ENCODE measurements around the gene APOH. TPM values are rescaled to one million over a fixed set of nuclear protein-coding genes. Genes with fewer than 3 reads are reported as not detected.

APOH gene
- total RNA-seq, 2 experiments from 2014 or later: not detected

DNA sequence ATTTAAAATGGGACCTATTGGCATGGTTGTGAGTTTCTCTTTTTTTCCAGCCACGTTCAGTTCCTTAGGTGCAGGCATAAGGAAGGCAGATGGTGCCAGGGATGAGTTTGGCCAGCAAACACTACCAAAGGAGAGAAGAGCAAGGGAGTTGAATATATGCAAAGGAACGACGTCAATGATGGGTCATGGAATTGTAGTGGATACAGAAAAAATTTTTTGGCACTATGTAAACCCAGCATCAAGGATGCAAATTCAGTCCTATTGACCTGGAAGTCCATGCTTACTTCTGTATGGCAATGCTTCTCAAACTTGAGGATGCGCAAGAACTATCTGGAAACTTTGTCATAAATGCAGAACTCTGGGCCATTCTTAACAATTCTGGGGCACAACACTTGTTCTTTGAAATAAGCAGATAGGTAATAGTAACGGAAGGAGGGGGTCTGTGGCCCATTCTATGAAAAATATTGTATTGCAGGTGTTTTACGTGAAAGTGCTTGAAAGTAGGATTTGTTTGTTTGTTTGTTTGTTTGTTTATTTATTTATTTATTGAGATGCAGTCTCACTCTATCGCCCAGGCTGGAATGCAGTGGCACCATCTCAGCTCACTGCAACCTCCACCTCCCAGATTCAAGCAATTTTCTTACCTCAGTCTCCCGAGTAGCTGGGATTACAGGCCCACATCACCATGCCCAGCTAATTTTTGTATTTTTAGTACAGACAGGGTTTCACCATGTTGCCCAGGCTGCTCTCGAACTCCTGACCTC lies 18.0 kb downstream of the APOH start:
- CTCF ChIA-PET: interaction anchor here (0.6 to 2.5 kb wide), 5 partner anchors 10 to 368 kb away, joined by 3 to 17 read pairs (median 5); no protein-coding TSS in a partner anchor
- Mint-ChIP-seq H3K27me3 (ENCODE audit: low read depth) (no peaks in the 10 kb centered on the region), H3K9me3 (no peaks in the 10 kb centered on the region), H3K4me3 (no peak overlapping the region), H3K4me1 (ENCODE audit: low read depth) (no peaks in the 10 kb centered on the region), H3K36me3 (ENCODE audit: low read depth) (no peaks in the 10 kb centered on the region), H3K27ac (no peak overlapping the region)
- intact Hi-C loops (cut with micrococcal nuclease): no loop called here
- DNase-seq: no peak

DNA sequence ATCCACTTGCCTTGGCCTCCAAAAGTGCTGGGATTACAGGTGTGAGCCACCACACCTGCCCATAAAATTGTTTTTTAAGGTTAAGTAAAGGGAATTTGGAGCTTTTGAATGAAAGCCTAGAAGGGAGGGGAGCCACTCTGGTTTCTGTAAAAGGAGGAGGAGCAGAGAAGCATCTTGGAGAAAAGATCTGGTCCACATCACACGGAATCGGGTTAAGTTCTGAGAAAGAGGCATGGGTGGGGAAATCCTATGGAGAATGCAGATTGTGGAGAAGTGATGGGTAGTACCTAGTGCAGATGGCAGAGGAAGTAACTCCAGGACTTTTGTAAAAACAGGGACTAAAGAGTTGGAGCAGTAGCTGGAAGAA lies 19.0 kb downstream of the APOH start:
- Mint-ChIP-seq H3K36me3 (ENCODE audit: low read depth) (no peaks in the 10 kb centered on the region), H3K4me3 (no peak overlapping the region), H3K27me3 (ENCODE audit: low read depth) (no peaks in the 10 kb centered on the region), H3K4me1 (ENCODE audit: low read depth) (no peaks in the 10 kb centered on the region), H3K27ac (no peak overlapping the region), H3K9me3 (no peaks in the 10 kb centered on the region)
- no peak for DNase-seq
- intact Hi-C loops (cut with micrococcal nuclease): no loop called here
- CTCF ChIA-PET: interaction anchor here (0.8 to 1.2 kb wide), 3 partner anchors 9 to 369 kb away, joined by 3 to 5 read pairs (median 5); no protein-coding TSS in a partner anchor

DNA sequence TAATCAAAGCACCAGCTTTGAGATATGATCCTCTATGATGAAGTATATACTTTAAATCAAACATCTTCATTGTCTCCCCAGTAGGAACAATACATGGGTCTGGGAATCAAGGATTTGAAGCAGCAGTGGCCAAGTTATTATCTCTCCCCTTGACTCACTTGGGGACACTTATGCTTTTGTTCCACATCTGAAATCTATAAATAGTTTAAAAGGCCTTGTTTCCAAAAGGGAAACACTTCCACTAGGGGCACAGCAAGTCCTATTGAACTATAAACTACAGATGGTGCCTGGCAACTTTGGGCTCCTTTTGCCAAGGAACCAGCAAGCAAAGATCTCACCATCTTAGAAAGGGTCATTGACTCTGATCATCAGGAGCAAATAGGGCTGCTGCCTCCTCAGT lies 21.3 kb downstream of the APOH start:
- intact Hi-C loops (cut with micrococcal nuclease): no loop called here
- no peak for DNase-seq
- H3K4me3 Mint-ChIP-seq: no peak overlapping the region
- H3K4me1 Mint-ChIP-seq (ENCODE audit: low read depth): no peaks in the 10 kb centered on the region
- H3K27me3 Mint-ChIP-seq (ENCODE audit: low read depth): no peaks in the 10 kb centered on the region
- H3K27ac Mint-ChIP-seq: no peak overlapping the region
- H3K9me3 Mint-ChIP-seq: no peaks in the 10 kb centered on the region
- H3K36me3 Mint-ChIP-seq (ENCODE audit: low read depth): no peaks in the 10 kb centered on the region
- CTCF ChIA-PET: no interaction called here

DNA sequence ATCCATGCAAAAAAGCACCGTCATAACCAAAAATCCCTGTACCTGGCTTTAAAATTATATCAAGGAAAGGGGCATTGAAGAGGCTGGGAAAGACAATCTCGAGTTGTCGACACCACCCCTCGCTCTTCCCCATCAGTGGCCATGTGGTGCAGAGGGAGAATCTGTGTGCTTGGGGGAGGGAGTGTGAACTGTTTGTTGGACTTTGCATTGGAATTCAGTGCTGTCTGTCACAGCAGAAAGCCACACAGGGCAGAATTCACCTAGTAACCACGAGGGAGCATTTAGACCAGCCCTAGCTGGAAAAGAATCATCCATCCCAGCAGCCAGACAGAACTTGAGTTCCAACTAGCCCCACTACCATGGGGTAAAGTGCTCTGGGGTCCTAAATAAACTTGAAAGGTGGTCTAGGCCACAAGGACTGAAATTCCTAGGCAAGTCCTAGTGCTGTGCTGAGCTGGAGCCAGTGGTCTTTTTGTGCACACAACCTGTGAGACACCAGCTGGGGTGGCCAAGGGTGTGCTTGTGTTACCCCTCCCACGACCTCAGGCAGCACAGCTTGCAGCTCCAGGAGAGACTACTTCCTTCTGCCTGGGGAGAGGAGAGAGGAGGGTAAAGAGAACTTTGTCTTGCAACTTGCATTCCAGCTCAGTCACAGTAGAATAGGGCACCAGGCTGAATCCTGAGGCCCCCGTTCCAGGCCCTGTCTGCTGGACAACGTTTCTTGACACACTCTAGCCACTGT lies 25.8 kb downstream of the APOH start:
- no peak overlapping the region for H3K27ac Mint-ChIP-seq
- peaks cover 16% of the 10 kb centered on the region for H3K4me1 Mint-ChIP-seq (ENCODE audit: low read depth)
- H3K36me3 Mint-ChIP-seq (ENCODE audit: low read depth): no peaks in the 10 kb centered on the region
- no peaks in the 10 kb centered on the region for H3K27me3 Mint-ChIP-seq (ENCODE audit: low read depth)
- intact Hi-C loops (cut with micrococcal nuclease): loop anchor here (5.0 kb wide), 3 partner anchors 104 to 514 kb away; no protein-coding TSS in a partner anchor
- no peaks in the 10 kb centered on the region for H3K9me3 Mint-ChIP-seq
- no peak for DNase-seq
- no peak overlapping the region for H3K4me3 Mint-ChIP-seq
- CTCF ChIA-PET: interaction anchor here (1.1 to 4.0 kb wide), 3 partner anchors 9 to 363 kb away, joined by 3 to 17 read pairs (median 5); no protein-coding TSS in a partner anchor

DNA sequence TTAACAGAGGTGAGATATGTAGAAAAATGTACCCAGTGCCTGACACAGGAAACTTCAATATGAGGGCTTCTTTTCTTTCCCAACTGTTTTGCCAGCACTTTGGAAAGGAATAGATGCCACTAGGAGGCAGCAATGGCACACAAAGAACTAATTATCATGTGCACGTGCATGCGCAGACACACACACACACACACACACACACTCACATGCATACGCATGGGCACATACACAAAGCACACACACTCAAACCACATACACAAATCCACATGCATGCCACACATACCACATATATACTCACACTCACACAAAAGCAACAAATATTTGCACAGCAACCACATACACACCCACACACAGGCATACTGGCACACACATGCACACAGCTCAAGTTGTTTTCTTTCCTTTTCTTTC lies 28.5 kb downstream of the APOH start:
- intact Hi-C loops (cut with micrococcal nuclease): loop anchor here (1.0 to 5.0 kb wide), 9 partner anchors 46 to 706 kb away; no protein-coding TSS in a partner anchor
- DNase-seq: peak; percentile 76
- Mint-ChIP-seq H3K36me3 (ENCODE audit: low read depth) (no peaks in the 10 kb centered on the region), H3K4me1 (ENCODE audit: low read depth) (peaks cover 16% of the 10 kb centered on the region), H3K9me3 (no peaks in the 10 kb centered on the region), H3K4me3 (no peak overlapping the region), H3K27me3 (ENCODE audit: low read depth) (no peaks in the 10 kb centered on the region), H3K27ac (no peak overlapping the region)
- CTCF ChIA-PET: interaction anchor here (0.6 to 4.0 kb wide), 31 partner anchors 9 to 1733 kb away, joined by 3 to 17 read pairs (median 3); partner anchors contain the start of gene CEP112

DNA sequence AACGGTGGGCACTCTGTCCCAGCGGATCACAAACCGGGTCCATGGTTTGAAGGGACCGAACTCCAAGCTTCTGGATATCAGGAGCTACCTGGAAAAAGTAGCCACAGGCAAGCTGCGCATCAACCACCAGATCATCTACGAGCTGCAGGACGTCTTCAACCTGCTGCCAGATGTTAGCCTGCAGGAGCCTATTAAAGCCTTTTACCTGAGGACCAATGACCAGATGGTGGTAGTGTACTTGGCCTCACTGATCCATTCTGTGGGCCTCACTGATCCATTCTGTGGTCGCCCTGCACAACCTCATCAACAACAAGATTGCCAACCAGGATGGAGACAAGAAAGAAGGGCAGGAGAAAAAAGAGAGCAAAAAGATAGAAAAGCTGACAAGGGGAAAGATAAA lies 31.0 kb downstream of the APOH start:
- Mint-ChIP-seq H3K4me3 (no peak overlapping the region), H3K27me3 (ENCODE audit: low read depth) (no peaks in the 10 kb centered on the region), H3K36me3 (ENCODE audit: low read depth) (no peaks in the 10 kb centered on the region), H3K27ac (no peak overlapping the region), H3K4me1 (ENCODE audit: low read depth) (peaks cover 16% of the 10 kb centered on the region), H3K9me3 (no peaks in the 10 kb centered on the region)
- DNase-seq: no peak
- CTCF ChIA-PET: interaction anchor here (0.6 to 1.0 kb wide), 3 partner anchors 13 to 705 kb away, joined by 3 to 4 read pairs (median 3); no protein-coding TSS in a partner anchor
- intact Hi-C loops (cut with micrococcal nuclease): no loop called here

DNA sequence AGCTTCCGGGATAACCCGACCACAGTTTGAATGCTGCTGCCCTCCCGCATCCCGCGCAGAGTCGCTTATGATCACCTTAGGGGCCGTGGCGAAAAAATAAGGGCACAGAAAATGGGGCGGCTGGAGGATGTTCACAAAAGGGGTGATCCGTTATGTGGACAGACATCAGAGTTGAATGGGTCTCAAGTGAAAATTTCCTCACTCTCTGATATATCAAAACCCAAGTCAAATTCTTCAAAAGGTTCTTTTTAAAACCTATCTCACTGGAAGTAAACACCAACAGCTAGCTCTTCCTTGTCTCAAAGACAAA lies 36.9 kb downstream of the APOH start:
- CTCF ChIA-PET: interaction anchor here (2.0 kb wide), 1 partner anchor 8 kb away, joined by 9 read pairs; no protein-coding TSS in a partner anchor
- DNase-seq: no peak
- Mint-ChIP-seq H3K27me3 (ENCODE audit: low read depth) (no peaks in the 10 kb centered on the region), H3K27ac (peak overlapping the region; percentile 2), H3K36me3 (ENCODE audit: low read depth) (no peaks in the 10 kb centered on the region), H3K9me3 (no peaks in the 10 kb centered on the region), H3K4me3 (peak overlapping the region; percentile 73), H3K4me1 (ENCODE audit: low read depth) (peaks cover 14% of the 10 kb centered on the region)
- intact Hi-C loops (cut with micrococcal nuclease): no loop called here

DNA sequence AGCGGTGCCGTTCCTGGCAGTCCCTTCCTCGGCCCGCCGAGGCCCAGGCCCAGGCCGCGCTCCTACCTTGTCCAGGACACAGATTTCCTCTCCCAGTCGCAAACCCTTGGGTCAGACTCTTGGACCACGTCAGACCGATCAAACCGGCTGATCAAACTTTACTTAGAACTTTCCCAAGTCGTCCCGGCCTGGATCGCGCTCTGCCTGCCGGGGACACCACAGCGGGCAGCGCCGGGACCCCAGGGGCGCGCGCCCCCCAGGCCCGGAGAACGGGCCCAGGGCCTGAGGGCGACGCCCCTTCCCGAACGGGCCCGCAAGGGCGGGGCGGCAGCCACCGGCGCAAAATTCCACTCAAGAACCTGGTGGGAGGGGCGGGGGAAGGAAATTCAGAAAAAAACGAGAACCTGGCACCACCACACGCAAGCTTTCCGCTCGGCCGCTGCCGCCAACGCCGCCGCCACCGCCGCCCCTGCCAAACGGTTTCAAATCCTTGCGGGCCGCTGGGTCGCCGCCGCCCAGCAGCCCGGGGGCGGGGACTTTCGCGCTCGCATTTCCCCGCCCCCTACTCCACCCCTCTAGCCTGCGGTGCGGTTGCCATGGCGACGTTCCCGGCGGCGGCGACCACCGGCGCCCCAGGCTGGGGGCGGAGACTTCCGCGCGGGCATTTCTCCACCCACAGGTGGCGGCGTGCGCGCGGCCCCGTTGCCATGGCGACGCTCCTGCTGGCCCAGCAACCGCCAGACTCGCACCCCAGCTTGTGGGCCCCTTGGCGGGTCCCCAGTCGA lies 37.4 kb downstream of the APOH start, which contains the start of gene CEP112:
CEP112 (minus strand) TSS at position 541 of the 785 bp plus-strand sequence.
- CTCF ChIA-PET: interaction anchor here (1.9 to 2.0 kb wide), 2 partner anchors 9 to 10 kb away, joined by 8 to 9 read pairs; no protein-coding TSS in a partner anchor
- peak within 1 kb of the TSS; percentile 2 for H3K27ac Mint-ChIP-seq
- no peaks in the 10 kb centered on the region for H3K9me3 Mint-ChIP-seq
- intact Hi-C loops (cut with micrococcal nuclease): no loop called here
- H3K36me3 Mint-ChIP-seq (ENCODE audit: low read depth): no peaks in the 10 kb centered on the region
- H3K4me1 Mint-ChIP-seq (ENCODE audit: low read depth): peaks cover 14% of the 10 kb centered on the region
- peak; percentile 79 for DNase-seq
- H3K27me3 Mint-ChIP-seq (ENCODE audit: low read depth): no peaks in the 10 kb centered on the region
- H3K4me3 Mint-ChIP-seq: peak within 1 kb of the TSS; percentile 77

DNA sequence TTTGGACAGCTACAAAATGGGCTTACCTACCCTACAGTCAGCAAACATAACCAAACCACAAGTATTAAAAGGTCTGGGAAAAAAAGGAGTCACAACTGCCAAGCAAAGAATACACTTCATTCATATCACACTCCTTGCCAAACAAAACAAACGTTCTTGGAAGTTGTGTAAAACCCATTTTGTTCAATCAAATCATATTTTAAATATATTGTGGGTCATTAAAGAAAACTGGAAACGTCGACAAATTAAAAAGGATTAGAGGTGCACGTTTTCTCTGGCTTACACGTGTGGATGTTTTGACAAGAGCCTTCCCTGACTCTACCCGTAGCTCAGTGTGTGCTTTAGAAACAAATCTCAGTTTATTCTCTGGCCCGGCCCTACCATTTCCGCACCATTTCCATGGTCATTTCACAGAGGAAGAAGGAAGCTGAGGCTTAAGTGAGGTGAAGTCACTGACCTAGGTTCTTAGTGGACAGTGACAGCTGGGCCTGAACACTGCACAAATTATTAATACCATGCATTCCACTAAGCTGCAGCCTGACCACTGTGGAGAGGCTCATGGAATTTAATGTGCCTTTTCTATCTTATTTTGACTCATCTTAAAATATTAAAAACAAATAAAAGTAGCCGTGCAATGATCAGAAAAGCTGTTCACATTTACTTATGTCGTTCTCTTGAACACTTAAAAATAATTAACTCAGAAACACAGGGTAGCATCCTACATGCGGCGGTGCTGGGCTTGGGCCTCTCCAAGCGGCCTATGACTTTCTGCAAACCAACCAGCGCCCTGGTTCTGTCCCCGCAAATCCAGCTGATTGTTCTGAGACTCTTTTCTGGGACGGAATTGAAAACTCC lies 38.2 kb downstream of the APOH start:
- CTCF ChIA-PET: interaction anchor here (1.9 to 2.0 kb wide), 2 partner anchors 9 to 11 kb away, joined by 8 to 9 read pairs; no protein-coding TSS in a partner anchor
- intact Hi-C loops (cut with micrococcal nuclease): no loop called here

DNA sequence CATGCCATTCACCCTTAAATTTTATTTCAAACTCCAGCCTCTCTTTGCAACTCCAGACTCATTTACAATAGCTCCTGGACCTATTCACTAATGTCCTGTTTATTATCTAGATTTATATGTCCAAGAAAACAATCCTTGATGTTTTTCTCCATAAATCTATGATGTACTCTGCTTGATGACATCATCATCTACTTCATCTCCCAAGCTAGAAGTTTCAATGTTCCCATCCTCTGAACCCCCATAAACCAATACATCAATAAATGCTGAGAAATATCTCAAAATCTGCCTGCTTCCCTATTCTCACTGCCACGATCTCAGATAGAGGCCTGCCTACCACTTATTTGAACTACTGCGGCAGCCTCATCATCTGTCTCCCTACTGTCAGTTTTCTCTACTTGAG lies 41.5 kb downstream of the APOH start:
- DNase-seq: no peak
- Mint-ChIP-seq H3K4me3 (no peak overlapping the region), H3K27me3 (ENCODE audit: low read depth) (no peaks in the 10 kb centered on the region), H3K36me3 (ENCODE audit: low read depth) (no peaks in the 10 kb centered on the region), H3K9me3 (no peaks in the 10 kb centered on the region), H3K4me1 (ENCODE audit: low read depth) (peaks cover 13% of the 10 kb centered on the region), H3K27ac (no peak overlapping the region)
- CTCF ChIA-PET: interaction anchor here (0.7 to 1.2 kb wide), 2 partner anchors 12 to 14 kb away, joined by 3 to 6 read pairs; no protein-coding TSS in a partner anchor
- intact Hi-C loops (cut with micrococcal nuclease): no loop called here

More for the DNA sequence above, 38.2 kb downstream of the APOH start:
- Mint-ChIP-seq H3K4me1 (ENCODE audit: low read depth) (peaks cover 14% of the 10 kb centered on the region), H3K9me3 (no peaks in the 10 kb centered on the region), H3K27me3 (ENCODE audit: low read depth) (no peaks in the 10 kb centered on the region), H3K4me3 (peak overlapping the region; percentile 77), H3K36me3 (ENCODE audit: low read depth) (no peaks in the 10 kb centered on the region), H3K27ac (no peak overlapping the region)
- no peak for DNase-seq

DNA sequence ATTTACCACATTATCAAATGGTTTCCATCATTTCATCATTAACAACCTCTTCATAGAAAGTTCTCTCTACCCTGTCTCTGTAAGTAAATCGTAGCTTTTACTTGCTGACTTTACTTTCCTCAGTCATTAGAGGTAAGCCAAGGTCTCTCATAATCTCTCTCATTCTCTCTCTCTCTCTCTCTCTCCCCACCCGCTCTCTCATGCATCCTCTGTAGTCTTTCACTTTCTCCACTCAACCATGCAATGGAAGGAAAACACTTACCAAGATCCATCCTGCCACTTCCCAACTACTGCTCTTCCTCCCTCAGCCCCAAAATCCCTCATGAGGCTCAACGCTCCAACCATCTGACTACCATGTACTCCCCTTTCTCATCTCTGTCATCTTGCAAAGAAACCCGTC lies 43.4 kb downstream of the APOH start:
- peaks cover 2% of the 10 kb centered on the region for H3K4me1 Mint-ChIP-seq (ENCODE audit: low read depth)
- DNase-seq: no peak
- H3K36me3 Mint-ChIP-seq (ENCODE audit: low read depth): no peaks in the 10 kb centered on the region
- H3K27me3 Mint-ChIP-seq (ENCODE audit: low read depth): no peaks in the 10 kb centered on the region
- CTCF ChIA-PET: interaction anchor here (0.5 to 0.8 kb wide), 5 partner anchors 12 to 1254 kb away, joined by 3 read pairs; no protein-coding TSS in a partner anchor
- H3K27ac Mint-ChIP-seq: no peak overlapping the region
- intact Hi-C loops (cut with micrococcal nuclease): no loop called here
- H3K9me3 Mint-ChIP-seq: no peaks in the 10 kb centered on the region
- no peak overlapping the region for H3K4me3 Mint-ChIP-seq

Measured in activated naive CD4-positive, alpha-beta T cell treated with anti-CD3 and anti-CD28 coated beads for 36 hours (primary cell).